Gastroesophageal sphincter (tissue), 4 donors: ENCODE measurements around the gene IZUMO2. TPM values are rescaled to one million over a fixed set of nuclear protein-coding genes. Genes with fewer than 3 reads are reported as not detected.
A peak's percentile ranks its signal among the peaks of the same experiment; 100 is the strongest.

ENCODE experiments used
- ATAC-seq: fragments of 150-250 bp; one replicate; pipeline ENCODE4 v1.9.1; 2016; ENCODE audit warnings: mild to moderate bottlenecking, moderate library complexity
- H3K27ac ChIP-seq, 4 donors: fragments of 200-600 bp; sonication (generic) in 3 of 4; 1 replicate in 3 of 4; 2 replicates in 1 of 4; pipeline ENCODE4 v1.5.1; 2016 to 2019
- H3K27me3 ChIP-seq: fragments of 200-600 bp; sonication (generic); one replicate; pipeline ENCODE4 v1.5.1; 2019
- H3K36me3 ChIP-seq, 2 donors: fragments of 200-600 bp; sonication (generic); one replicate each; pipeline ENCODE4 v1.5.1; 2019; ENCODE audit warnings: control low read depth in 1 of 2
- H3K4me1 ChIP-seq, 3 donors: fragments of 200-600 bp; sonication (generic); 1 replicate in 2 of 3; 2 replicates in 1 of 3; pipeline ENCODE4 v1.5.1; 2016 to 2019; ENCODE audit warnings: control low read depth in 2 of 3
- H3K4me3 ChIP-seq, 2 donors: fragments of 200-600 bp; sonication (generic); one replicate each; pipeline ENCODE4 v1.5.1; 2019; ENCODE audit warnings: mild to moderate bottlenecking in 1 of 2, moderate library complexity in 1 of 2
- H3K9me3 ChIP-seq, 3 donors: fragments of 200-600 bp; sonication (generic); one replicate each; pipeline ENCODE4 v1.5.1; 2017 to 2019; ENCODE audit warnings: control low read depth in 2 of 3
- CTCF ChIP-seq, 4 experiments: fragments of 200-600 bp in 2 of 4; fragments of 450-650 bp in 2 of 4; sonication (generic) in 1 of 4; IDR thresholded peaks; one replicate each; pipeline ENCODE4 v1.5.1; 2017 to 2019; ENCODE audit warnings: antibody characterized with exemption in 4 of 4, mild to moderate bottlenecking in 2 of 4, moderate library complexity in 2 of 4
- EP300 ChIP-seq: sonication (generic); formaldehyde crosslinking; IDR thresholded peaks from one replicate; pipeline ENCODE4 v1.6.1; 2017; ENCODE audit warnings: antibody characterized with exemption, mild to moderate bottlenecking
- POLR2A ChIP-seq, 2 donors: fragments of 450-650 bp; IDR thresholded peaks; one replicate each; pipeline ENCODE4 v1.6.1; 2017; ENCODE audit warnings: antibody characterized with exemption in 2 of 2, mild to moderate bottlenecking in 2 of 2, moderate library complexity in 1 of 2
- POLR2AphosphoS5 ChIP-seq: sonication (generic); formaldehyde crosslinking; IDR thresholded peaks from one replicate; pipeline ENCODE4 v1.6.1; 2017; ENCODE audit warnings: antibody characterized with exemption
- WGBS, 2 donors: methylation state at CpG; one replicate each; pipeline ENCODE4 v1.1.5; 2018; ENCODE audit warnings: low coverage in 1 of 2; 5-methylcytosine and 5-hydroxymethylcytosine counted together
- total RNA-seq, 4 donors: library from RNA; depleted of rRNA; stranded (reverse); fragments of >200 nt; gene quantifications; one replicate each; pipeline ENCODE4 v1.1.0, GENCODE V29; 2016

The IZUMO2 gene
- total RNA-seq, 4 donors from 2014 or later = not detected

GRCh38 chr19:50205681-50206138 is 42.6 kb upstream of the IZUMO2 start:
- peaks cover 0 to 35% (median 3%) of the 10 kb centered on the region in 3 donors for H3K4me1 ChIP-seq
- 27% methylated on average over 2 of the region's 12 CpGs; no CpG with 5 or more reads in 1 of the 2 donors for WGBS, 2 donors
- peaks cover 0 to 4% of the 10 kb centered on the region in 2 donors for H3K36me3 ChIP-seq
- peaks cover 73% of the 10 kb centered on the region for H3K27me3 ChIP-seq
- no peak overlapping the region for H3K27ac ChIP-seq
- no peak for ATAC-seq
- H3K9me3 ChIP-seq = no peaks in the 10 kb centered on the region
- TF ChIP-seq POLR2AphosphoS5 (no peak), CTCF (IDR thresholded peaks at IDR 0.05) (no peak), EP300 (no peak), POLR2A (IDR thresholded peaks at IDR 0.05) (no peak)
- H3K4me3 ChIP-seq = peak overlapping the region in 1 of 2 donors; percentile 32

GRCh38 chr19:50204811-50205675 is 42.0 kb upstream of the IZUMO2 start:
- no peak for TF ChIP-seq EP300
- Histone ChIP-seq H3K9me3 (no peaks in the 10 kb centered on the region), H3K27me3 (peaks cover 74% of the 10 kb centered on the region), H3K4me1 (peaks cover 0 to 35% (median 3%) of the 10 kb centered on the region in 3 donors), H3K36me3 (no peaks in the 10 kb centered on the region), H3K27ac (no peak overlapping the region), H3K4me3 (peak overlapping the region in 1 of 2 donors; percentile 32)
- WGBS, 2 donors = 43 to 90% methylated on average over 3 to 7 of the region's 49 CpGs
- no peak for ATAC-seq

GRCh38 chr19:50204081-50204428 is 41.0 kb upstream of the IZUMO2 start:
- Histone ChIP-seq H3K9me3 (no peaks in the 10 kb centered on the region), H3K27me3 (peaks cover 83% of the 10 kb centered on the region), H3K4me1 (peaks cover 0 to 42% (median 6%) of the 10 kb centered on the region in 3 donors), H3K4me3 (peak overlapping the region in 1 of 2 donors; percentile 65), H3K27ac (peak overlapping the region in 1 of 4 donors; percentile 74), H3K36me3 (no peaks in the 10 kb centered on the region)
- no peak for ATAC-seq
- TF ChIP-seq EP300 (no peak), CTCF (IDR thresholded peaks at IDR 0.05) (no peak), POLR2AphosphoS5 (no peak), POLR2A (IDR thresholded peaks at IDR 0.05) (no peak)
- WGBS, 2 donors = 57 to 59% methylated on average over 6 to 7 of the region's 7 CpGs

GRCh38 chr19:50203281-50204080 is 40.4 kb upstream of the IZUMO2 start, which contains the start of gene MYH14:
TSS of gene MYH14 (plus strand) at chr19:50203622. CDS start at chr19:50210366, 6,744 bp downstream.
- peak; percentile 96 for ATAC-seq
- no peaks in the 10 kb centered on the region for H3K9me3 ChIP-seq
- peak within 1 kb of the TSS; percentile 15 to 65 for H3K4me3 ChIP-seq
- peak within 1 kb of the TSS in 3 of 4 donors; percentile 51 to 74 (median 52) for H3K27ac ChIP-seq
- peaks cover 0 to 48% (median 11%) of the 10 kb centered on the region in 3 donors for H3K4me1 ChIP-seq
- peaks cover 83% of the 10 kb centered on the region for H3K27me3 ChIP-seq
- H3K36me3 ChIP-seq = no peaks in the 10 kb centered on the region
- WGBS, 2 donors = 3 to 7% methylated on average over 5 to 7 of the region's 78 CpGs
- TF ChIP-seq POLR2A (IDR thresholded peaks at IDR 0.05) (peak in 1 of 2 donors; percentile 25), CTCF (IDR thresholded peaks at IDR 0.05) (no peak), POLR2AphosphoS5 (no peak), EP300 (no peak)

GRCh38 chr19:50202962-50203280 is 39.8 kb upstream of the IZUMO2 start:
- Histone ChIP-seq H3K4me1 (peaks cover 0 to 49% (median 11%) of the 10 kb centered on the region in 3 donors), H3K9me3 (no peaks in the 10 kb centered on the region), H3K27me3 (peaks cover 83% of the 10 kb centered on the region), H3K36me3 (no peaks in the 10 kb centered on the region), H3K4me3 (peak overlapping the region in 1 of 2 donors; percentile 65), H3K27ac (peak overlapping the region in 2 of 4 donors; percentile 17 to 46)
- 0 to 14% methylated on average over 1 to 7 of the region's 18 CpGs for WGBS, 2 donors
- no peak for TF ChIP-seq EP300
- TF ChIP-seq CTCF (IDR thresholded peaks at IDR 0.05) = no peak
- TF ChIP-seq POLR2A (IDR thresholded peaks at IDR 0.05) = no peak
- TF ChIP-seq POLR2AphosphoS5 = no peak
- no peak for ATAC-seq
